ENCODE measurements around the gene SPAG8. TPM values are rescaled to one million over a fixed set of nuclear protein-coding genes. Genes with fewer than 3 reads are reported as not detected.
A peak's percentile ranks its signal among the peaks of the same experiment; 100 is the strongest.

Gene SPAG8
- total RNA-seq, 4 donors from 2014 or later: 0.65 to 2.0 (median 0.83) TPM

GRCh38 chr9:35858458-35858857, 46.4 kb upstream of the SPAG8 start:
- DNase-seq (ENCODE audit: extremely low spot score): peak; percentile 53
- Histone ChIP-seq H3K27me3 (no peaks in the 10 kb centered on the region), H3K4me3 (no peak overlapping the region), H3K9me3 (no peaks in the 10 kb centered on the region), H3K27ac (replicated peaks in 1 of 4) (no peak overlapping the region), H3K4me1 (peaks cover 3 to 13% (median 10%) of the 10 kb centered on the region in 4 donors), H3K36me3 (peaks cover 0 to 11% (median 9%) of the 10 kb centered on the region in 4 donors)
- TF ChIP-seq CTCF (IDR thresholded peaks at IDR 0.05) (no peak), EP300 (IDR thresholded peaks at IDR 0.05) (no peak), POLR2A (IDR thresholded peaks at IDR 0.05; ENCODE audit: low read depth) (no peak), POLR2AphosphoS5 (IDR thresholded peaks at IDR 0.05) (no peak)
- WGBS: 70% methylated on average over 5 of the region's 5 CpGs
- intact Hi-C loops (cut with DNase I): no loop called here

- Histone ChIP-seq H3K36me3 (peaks cover 0 to 24% (median 18%) of the 10 kb centered on the region in 4 donors), H3K27me3 (no peaks in the 10 kb centered on the region), H3K9me3 (no peaks in the 10 kb centered on the region), H3K27ac (replicated peaks in 1 of 4) (no peak overlapping the region), H3K4me3 (no peak overlapping the region), H3K4me1 (peaks cover 3 to 13% (median 10%) of the 10 kb centered on the region in 4 donors)
- intact Hi-C loops (cut with DNase I): no loop called here
- WGBS: 89% methylated on average over 4 of the region's 5 CpGs
- TF ChIP-seq POLR2AphosphoS5 (IDR thresholded peaks at IDR 0.05): no peak
- DNase-seq (ENCODE audit: extremely low spot score): peak; percentile 86
Measured at GRCh38 chr9:35856882-35857281, 44.8 kb upstream of the SPAG8 start.

GRCh38 chr9:35856206-35856605, 44.1 kb upstream of the SPAG8 start:
- WGBS: 73% methylated on average over 3 of the region's 3 CpGs
- Histone ChIP-seq H3K4me1 (peaks cover 3 to 13% (median 10%) of the 10 kb centered on the region in 4 donors), H3K4me3 (no peak overlapping the region), H3K27me3 (no peaks in the 10 kb centered on the region), H3K36me3 (peaks cover 0 to 24% (median 18%) of the 10 kb centered on the region in 4 donors), H3K27ac (replicated peaks in 1 of 4) (no peak overlapping the region), H3K9me3 (no peaks in the 10 kb centered on the region)
- no peak for TF ChIP-seq POLR2AphosphoS5 (IDR thresholded peaks at IDR 0.05)
- TF ChIP-seq POLR2A (IDR thresholded peaks at IDR 0.05; ENCODE audit: low read depth): no peak
- TF ChIP-seq CTCF (IDR thresholded peaks at IDR 0.05): no peak
- no peak for TF ChIP-seq EP300 (IDR thresholded peaks at IDR 0.05)
- peak; percentile 83 for DNase-seq (ENCODE audit: extremely low spot score)
- intact Hi-C loops (cut with DNase I): no loop called here

GRCh38 chr9:35854091-35854762, 42.2 kb upstream of the SPAG8 start:
- no peak overlapping the region for H3K27ac ChIP-seq (replicated peaks in 1 of 4)
- no peaks in the 10 kb centered on the region for H3K27me3 ChIP-seq
- no peak for TF ChIP-seq POLR2AphosphoS5 (IDR thresholded peaks at IDR 0.05)
- TF ChIP-seq POLR2A (IDR thresholded peaks at IDR 0.05; ENCODE audit: low read depth): no peak
- no peak for TF ChIP-seq EP300 (IDR thresholded peaks at IDR 0.05)
- no peak for TF ChIP-seq CTCF (IDR thresholded peaks at IDR 0.05)
- no peak overlapping the region for H3K4me3 ChIP-seq
- peaks cover 0 to 24% (median 18%) of the 10 kb centered on the region in 4 donors for H3K36me3 ChIP-seq
- WGBS: 90% methylated on average over 7 of the region's 7 CpGs
- DNase-seq (ENCODE audit: extremely low spot score): no peak
- H3K4me1 ChIP-seq: peaks cover 0 to 4% (median under 1%) of the 10 kb centered on the region in 4 donors
- intact Hi-C loops (cut with DNase I): no loop called here
- no peaks in the 10 kb centered on the region for H3K9me3 ChIP-seq

- 84% methylated on average over 11 of the region's 25 CpGs for WGBS
- H3K27ac ChIP-seq (replicated peaks in 1 of 4): no peak overlapping the region
- peaks cover 1 to 6% (median 3%) of the 10 kb centered on the region in 4 donors for H3K4me1 ChIP-seq
- H3K9me3 ChIP-seq: no peaks in the 10 kb centered on the region
- H3K4me3 ChIP-seq: no peak overlapping the region
- peaks cover 0 to 24% (median 18%) of the 10 kb centered on the region in 4 donors for H3K36me3 ChIP-seq
- H3K27me3 ChIP-seq: no peaks in the 10 kb centered on the region
- TF ChIP-seq POLR2AphosphoS5 (IDR thresholded peaks at IDR 0.05) (no peak), EP300 (IDR thresholded peaks at IDR 0.05) (no peak), CTCF (IDR thresholded peaks at IDR 0.05) (no peak), POLR2A (IDR thresholded peaks at IDR 0.05; ENCODE audit: low read depth) (no peak)
- DNase-seq (ENCODE audit: extremely low spot score): no peak
- intact Hi-C loops (cut with DNase I): no loop called here
Measured at GRCh38 chr9:35852876-35853865, 41.1 kb upstream of the SPAG8 start.
